ENCODE results near the gene KLHL29.

- TF ChIP-seq POLR2A (IDR thresholded peaks at IDR 0.05) (no peak), CTCF (IDR thresholded peaks at IDR 0.05) (no peak)
These were observed 11.3 kb upstream of the KLHL29 start for GRCh38 chr2:23373666-23374065.
